ENCODE measurements around the gene ATRNL1. TPM values are rescaled to one million over a fixed set of nuclear protein-coding genes. Genes with fewer than 3 reads are reported as not detected.

The ATRNL1 gene
- total and polyA plus RNA-seq, 2 of the 8 experiments (the other 6 are each of a cell fraction or from before 2014, with no cell fraction given) = 5.1 to 17.6 TPM

GRCh38 chr10:115992236-115992986, 899.2 kb downstream of the ATRNL1 start (continued):
- no peak for TF ChIP-seq CTBP2 (IDR thresholded peaks at IDR 0.05; ENCODE audit: borderline replicate concordance, insufficient read depth, insufficient read length, low read length)
- no peak for TF ChIP-seq PHF8 (conservative IDR thresholded peaks at IDR 0.05; ENCODE audit: low read depth, low read length)
- no peak for TF ChIP-seq KDM1A (IDR thresholded peaks at IDR 0.05; ENCODE audit: borderline replicate concordance, low read length)
- no peak for TF ChIP-seq JUN (IDR thresholded peaks at IDR 0.05; ENCODE audit: low read depth, low read length)
- TF ChIP-seq TAF1 (IDR thresholded peaks at IDR 0.05; ENCODE audit: low read depth, low read length) = no peak
- TF ChIP-seq CEBPB (IDR thresholded peaks at IDR 0.05; ENCODE audit: low read depth, low read length) = no peak

Data from H1 (cell line).